Measurements from ENCODE around the gene CCDC172.

DNA sequence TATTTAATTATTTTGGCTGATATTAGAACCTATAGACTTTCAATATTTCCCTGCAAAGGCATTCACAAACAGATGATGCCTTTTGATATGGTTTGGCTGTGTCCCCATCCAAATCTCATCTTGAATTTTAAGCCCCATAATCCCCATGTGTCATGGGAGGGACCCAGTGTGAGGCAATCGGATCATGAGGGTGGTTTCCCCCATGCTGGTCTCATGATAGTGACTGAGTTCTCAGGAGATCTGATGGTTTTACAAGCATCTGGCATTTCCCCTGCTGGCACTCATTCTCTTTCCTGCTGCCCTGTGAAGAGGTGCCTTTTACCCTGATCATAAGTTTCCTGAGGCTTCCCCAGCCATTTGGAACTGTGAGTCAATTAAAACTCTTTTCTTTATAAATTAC lies 94.1 kb downstream of the CCDC172 start:
- TF ChIP-seq GATA3 (IDR thresholded peaks at IDR 0.05; ENCODE audit: low read depth, low read length) (no peak), GATA2 (IDR thresholded peaks at IDR 0.05; ENCODE audit: low read depth, low read length) (no peak)

All from SH-SY5Y (cell line).